Iris pigment epithelial cell (primary cell): Measurements from ENCODE around the gene ZSCAN25.
A peak's percentile ranks its signal among the peaks of the same experiment; 100 is the strongest.
"Not testable (repeated sequence)": the region's sequence is repeated elsewhere in the genome, so short reads cannot be mapped to it uniquely, and the experiment has no call there.

Source experiments
- DNase-seq: peaks from one replicate; pipeline ENCODE4 v3.0.0-alpha.2; 2011; ENCODE audit warnings: low read depth

The ZSCAN25 gene

GRCh38 chr7:99616359-99617191, at the start of gene ZSCAN25:
ZSCAN25 (plus strand) TSS chr7:99616946; CDS start chr7:99619607, 2,661 bp downstream.
- peak; percentile 92 for DNase-seq

GRCh38 chr7:99568770-99569169, 48.0 kb upstream of the ZSCAN25 start:
- not testable (repeated sequence) for DNase-seq

GRCh38 chr7:99571768-99572167, 45.0 kb upstream of the ZSCAN25 start:
- no peak for DNase-seq

GRCh38 chr7:99573257-99573656, 43.5 kb upstream of the ZSCAN25 start:
- no peak for DNase-seq

- no peak for DNase-seq
Observed at GRCh38 chr7:99576251-99576650, 40.5 kb upstream of the ZSCAN25 start.

- no peak for DNase-seq
Observed at GRCh38 chr7:99579281-99579955, 37.3 kb upstream of the ZSCAN25 start.

- no peak for DNase-seq
Observed at GRCh38 chr7:99579956-99580777, 36.6 kb upstream of the ZSCAN25 start.

- not testable (repeated sequence) for DNase-seq
Observed at GRCh38 chr7:99580778-99581332, 35.9 kb upstream of the ZSCAN25 start.

GRCh38 chr7:99588868-99589267, 27.9 kb upstream of the ZSCAN25 start:
- no peak for DNase-seq

GRCh38 chr7:99594948-99595745, 21.6 kb upstream of the ZSCAN25 start:
- no peak for DNase-seq

GRCh38 chr7:99596408-99596955, 20.3 kb upstream of the ZSCAN25 start:
- DNase-seq: no peak

- DNase-seq: no peak
Observed at GRCh38 chr7:99597762-99598501, 18.8 kb upstream of the ZSCAN25 start, which contains the start of gene TMEM225B. TMEM225B (plus strand) TSS chr7:99598267; CDS start chr7:99604389, 6,122 bp downstream.

- DNase-seq: no peak
Observed at GRCh38 chr7:99599836-99600235, 16.9 kb upstream of the ZSCAN25 start.

- DNase-seq: no peak
Observed at GRCh38 chr7:99601656-99602310, 15.0 kb upstream of the ZSCAN25 start.

- DNase-seq: no peak
Observed at GRCh38 chr7:99605527-99605926, 11.2 kb upstream of the ZSCAN25 start.

- no peak for DNase-seq
Observed at GRCh38 chr7:99606531-99606930, 10.2 kb upstream of the ZSCAN25 start.

GRCh38 chr7:99607548-99607947, 9.2 kb upstream of the ZSCAN25 start:
- no peak for DNase-seq

GRCh38 chr7:99614495-99614894, 2.3 kb upstream of the ZSCAN25 start:
- DNase-seq: no peak

- DNase-seq: no peak
Observed at GRCh38 chr7:99615989-99616358, 772 bp upstream of the ZSCAN25 start.
